ENCODE data around the gene DLGAP1.

DLGAP1 gene

DNA sequence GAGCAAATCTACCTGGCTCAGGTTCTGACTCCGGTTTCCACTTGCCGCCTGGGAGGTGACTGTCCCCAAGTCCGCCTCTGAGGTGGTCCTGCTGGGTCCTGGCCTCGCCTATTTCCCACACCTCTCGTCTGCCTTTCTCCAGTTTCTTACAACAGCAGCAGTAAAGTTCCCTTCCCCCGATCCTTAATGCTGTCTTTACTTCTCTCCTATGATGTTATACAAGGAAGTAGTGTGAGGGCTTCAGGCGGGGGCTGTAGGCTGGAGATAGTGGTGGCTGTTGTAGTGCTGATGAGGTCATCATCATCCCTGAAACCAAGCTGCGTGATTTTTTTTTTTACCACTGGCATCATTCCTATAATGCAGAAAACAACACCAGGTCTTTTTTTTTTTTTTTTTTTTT lies 986.3 kb downstream of the DLGAP1 start:
- Histone ChIP-seq H3K4me3 (ENCODE audit: insufficient read depth, low read length, poor library complexity, severe bottlenecking) (no peak overlapping the region), H3K36me3 (ENCODE audit: low read length) (no peaks in the 10 kb centered on the region), H3K27me3 (ENCODE audit: low read length) (no peaks in the 10 kb centered on the region), H3K4me2 (ENCODE audit: low read depth, low read length, poor library complexity, severe bottlenecking) (no peak overlapping the region), H2AFZ (ENCODE audit: low read depth, low read length, severe bottlenecking) (no peak overlapping the region), H3K9me3 (ENCODE audit: insufficient read depth, low read length) (no peaks in the 10 kb centered on the region), H3F3A (ENCODE audit: insufficient read depth) (no peaks in the 10 kb centered on the region), H3K9ac (ENCODE audit: low read length) (no peak overlapping the region), H3K9me2 (replicated peaks; ENCODE audit: insufficient read depth, low read length) (no peaks in the 10 kb centered on the region), H4K20me1 (ENCODE audit: low read depth, low read length) (no peaks in the 10 kb centered on the region), H3K27ac (ENCODE audit: low read depth, low read length) (no peak overlapping the region), H3K79me2 (ENCODE audit: insufficient read depth, low read length) (no peaks in the 10 kb centered on the region)
- TF ChIP-seq, protein P1, sequence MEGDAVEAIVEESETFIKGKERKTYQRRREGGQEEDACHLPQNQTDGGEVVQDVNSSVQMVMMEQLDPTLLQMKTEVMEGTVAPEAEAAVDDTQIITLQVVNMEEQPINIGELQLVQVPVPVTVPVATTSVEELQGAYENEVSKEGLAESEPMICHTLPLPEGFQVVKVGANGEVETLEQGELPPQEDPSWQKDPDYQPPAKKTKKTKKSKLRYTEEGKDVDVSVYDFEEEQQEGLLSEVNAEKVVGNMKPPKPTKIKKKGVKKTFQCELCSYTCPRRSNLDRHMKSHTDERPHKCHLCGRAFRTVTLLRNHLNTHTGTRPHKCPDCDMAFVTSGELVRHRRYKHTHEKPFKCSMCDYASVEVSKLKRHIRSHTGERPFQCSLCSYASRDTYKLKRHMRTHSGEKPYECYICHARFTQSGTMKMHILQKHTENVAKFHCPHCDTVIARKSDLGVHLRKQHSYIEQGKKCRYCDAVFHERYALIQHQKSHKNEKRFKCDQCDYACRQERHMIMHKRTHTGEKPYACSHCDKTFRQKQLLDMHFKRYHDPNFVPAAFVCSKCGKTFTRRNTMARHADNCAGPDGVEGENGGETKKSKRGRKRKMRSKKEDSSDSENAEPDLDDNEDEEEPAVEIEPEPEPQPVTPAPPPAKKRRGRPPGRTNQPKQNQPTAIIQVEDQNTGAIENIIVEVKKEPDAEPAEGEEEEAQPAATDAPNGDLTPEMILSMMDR (IDR thresholded peaks at IDR 0.05; ENCODE audit: insufficient read depth, low read length, poor library complexity, severe bottlenecking) = no peak
- TF ChIP-seq EZH2phosphoT487 (conservative IDR thresholded peaks at IDR 0.05; ENCODE audit: low read length) = no peak

DNA sequence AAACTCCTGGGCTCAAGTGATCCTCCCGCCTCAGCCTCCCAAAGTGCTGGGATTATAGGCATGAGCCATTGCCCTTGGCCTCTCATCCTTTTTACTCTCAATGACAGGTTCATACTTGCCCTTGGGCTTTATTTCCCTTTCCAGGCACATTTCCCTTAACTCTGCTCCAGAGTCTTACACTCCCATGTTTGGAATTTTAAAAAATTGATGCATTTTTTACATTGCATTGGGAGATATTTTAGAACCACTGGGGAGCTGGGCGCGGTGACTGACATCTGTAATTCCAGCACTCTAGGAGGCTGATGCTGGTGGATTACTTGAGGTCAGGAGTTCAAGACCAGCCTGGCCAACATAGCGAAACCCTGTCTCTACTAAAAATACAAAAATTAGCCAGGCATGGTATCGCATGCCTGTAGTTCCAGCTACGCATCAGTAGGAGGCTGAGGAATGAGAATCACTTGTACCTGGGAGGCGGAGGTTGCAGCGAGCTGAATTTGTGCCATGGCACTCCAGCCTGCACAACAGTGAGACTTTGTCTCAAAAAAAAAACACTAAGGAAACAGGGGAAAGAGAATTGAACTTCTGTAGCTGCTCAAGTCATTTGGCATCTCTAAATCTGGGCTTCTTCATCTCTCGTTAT lies 986.9 kb downstream of the DLGAP1 start:
- Histone ChIP-seq H3K9me3 (ENCODE audit: insufficient read depth, low read length) (no peaks in the 10 kb centered on the region), H3K27ac (ENCODE audit: low read depth, low read length) (no peak overlapping the region), H3K79me2 (ENCODE audit: insufficient read depth, low read length) (no peaks in the 10 kb centered on the region), H3K4me2 (ENCODE audit: low read depth, low read length, poor library complexity, severe bottlenecking) (no peak overlapping the region), H3F3A (ENCODE audit: insufficient read depth) (no peaks in the 10 kb centered on the region), H4K20me1 (ENCODE audit: low read depth, low read length) (no peaks in the 10 kb centered on the region), H3K27me3 (ENCODE audit: low read length) (no peaks in the 10 kb centered on the region), H3K9me2 (replicated peaks; ENCODE audit: insufficient read depth, low read length) (no peaks in the 10 kb centered on the region), H3K36me3 (ENCODE audit: low read length) (no peaks in the 10 kb centered on the region), H3K9ac (ENCODE audit: low read length) (no peak overlapping the region), H2AFZ (ENCODE audit: low read depth, low read length, severe bottlenecking) (no peak overlapping the region), H3K4me3 (ENCODE audit: insufficient read depth, low read length, poor library complexity, severe bottlenecking) (no peak overlapping the region)
- TF ChIP-seq, protein P1 (IDR thresholded peaks at IDR 0.05; ENCODE audit: insufficient read depth, low read length, poor library complexity, severe bottlenecking) = no peak
- TF ChIP-seq EZH2phosphoT487 (conservative IDR thresholded peaks at IDR 0.05; ENCODE audit: low read length) = no peak

- Histone ChIP-seq H3K27me3 (ENCODE audit: low read length) (no peaks in the 10 kb centered on the region), H3K4me2 (ENCODE audit: low read depth, low read length, poor library complexity, severe bottlenecking) (no peak overlapping the region), H2AFZ (ENCODE audit: low read depth, low read length, severe bottlenecking) (no peak overlapping the region), H3K9me2 (replicated peaks; ENCODE audit: insufficient read depth, low read length) (no peaks in the 10 kb centered on the region), H3F3A (ENCODE audit: insufficient read depth) (no peaks in the 10 kb centered on the region), H4K20me1 (ENCODE audit: low read depth, low read length) (no peaks in the 10 kb centered on the region), H3K4me3 (ENCODE audit: insufficient read depth, low read length, poor library complexity, severe bottlenecking) (no peak overlapping the region), H3K27ac (ENCODE audit: low read depth, low read length) (no peak overlapping the region), H3K9ac (ENCODE audit: low read length) (no peak overlapping the region), H3K9me3 (ENCODE audit: insufficient read depth, low read length) (no peaks in the 10 kb centered on the region), H3K36me3 (ENCODE audit: low read length) (no peaks in the 10 kb centered on the region), H3K79me2 (ENCODE audit: insufficient read depth, low read length) (no peaks in the 10 kb centered on the region)
- TF ChIP-seq EZH2phosphoT487 (conservative IDR thresholded peaks at IDR 0.05; ENCODE audit: low read length) = no peak
- TF ChIP-seq, protein P1 (IDR thresholded peaks at IDR 0.05; ENCODE audit: insufficient read depth, low read length, poor library complexity, severe bottlenecking) = no peak
Observed at GRCh38 chr18:3466872-3467271, 988.2 kb downstream of the DLGAP1 start.
